Heart right ventricle (tissue), 16 donors: ENCODE measurements around the gene GNAL. TPM values are rescaled to one million over a fixed set of nuclear protein-coding genes. Genes with fewer than 3 reads are reported as not detected.
"Not testable (repeated sequence)": the region's sequence is repeated elsewhere in the genome, so short reads cannot be mapped to it uniquely, and the experiment has no call there.

Experiments used
- ATAC-seq, 8 donors: fragments of 200-7000 bp; cut with Tn5 transposase; one replicate each; pipeline ENCODE4 v1.9.1; 2020; ENCODE audit warnings: mild to moderate bottlenecking in 8 of 8, moderate library complexity in 8 of 8, moderate number of reproducible peaks in 1 of 8
- DNase-seq, 2 donors: peaks; one replicate each; pipeline ENCODE4 v3.0.0-alpha.2; 2020
- H3K27ac ChIP-seq, 10 donors: fragments of 200-600 bp; sonication (generic) in 2 of 10; one replicate each; pipeline versions ENCODE4 v1.5.0 to v1.8.0; 2020 to 2022; ENCODE audit warnings: mild to moderate bottlenecking in 3 of 10
- H3K27me3 ChIP-seq, 7 donors: fragments of 200-600 bp; one replicate each; pipeline ENCODE4 v1.8.0; 2021 to 2022; ENCODE audit warnings: mild to moderate bottlenecking in 2 of 7
- H3K36me3 ChIP-seq, 9 donors: fragments of 200-600 bp; sonication (generic) in 1 of 9; one replicate each; pipeline versions ENCODE4 v1.5.0 to v1.8.0; 2020 to 2022; ENCODE audit warnings: mild to moderate bottlenecking in 2 of 9
- H3K4me1 ChIP-seq, 9 donors: fragments of 200-600 bp; sonication (generic) in 1 of 9; one replicate each; pipeline versions ENCODE4 v1.5.0 to v1.8.0; 2020 to 2022; ENCODE audit warnings: mild to moderate bottlenecking in 4 of 9
- H3K4me3 ChIP-seq, 10 donors: fragments of 200-600 bp; sonication (generic) in 2 of 10; one replicate each; pipeline versions ENCODE4 v1.5.0 to v1.8.0; 2020 to 2022; ENCODE audit warnings: mild to moderate bottlenecking in 7 of 10, moderate library complexity in 2 of 10
- H3K9me3 ChIP-seq, 11 donors: fragments of 200-600 bp in 10 of 11; sonication (generic) in 2 of 11; one replicate each; pipeline versions ENCODE4 v1.5.0 to v1.8.0; 2013 to 2022; ENCODE audit warnings: mild to moderate bottlenecking in 2 of 11, control low read depth in 1 of 11, moderate library complexity in 1 of 11
- WGBS, 2 donors: extraction: QIAGEN DNeasy Blood & Tissue Kit; methylation state at CpG; one replicate each; pipeline ENCODE4 v1.1.7; 2013; ENCODE audit warnings: inconsistent platforms in 1 of 2; 5-methylcytosine and 5-hydroxymethylcytosine counted together
- intact Hi-C, 10 donors: fragments of 100-400 bp; cut with DNase I; formaldehyde crosslinking; loops; one replicate each; pipeline versions ENCODE4 v1.11.1 to v1.14.2; 2022
- polyA plus RNA-seq, 2 donors: library from polyadenylated mRNA; stranded (reverse); fragments of 200-250 nt; gene quantifications; one replicate each; pipeline ENCODE4 v1.2.3, GENCODE V29; 2013
- total RNA-seq, 10 donors: library from RNA; stranded (reverse); fragmentation: NEBNext Ultra II Directional in 3 of 10; extraction: Animal tissue kit (Norgen Biotek cat#: 25700) in 3 of 10; gene quantifications; one replicate each; pipeline versions ENCODE4 v1.2.1 to v1.2.4, GENCODE V29; 2021 to 2023
- TF ChIP-seq, protein P1 (sequence below), 9 donors: fragments of 200-600 bp; sonication (generic) in 2 of 9; IDR thresholded peaks; one replicate each; pipeline versions ENCODE4 v1.5.0 to v1.8.0; 2021 to 2022; ENCODE audit warnings: antibody characterized with exemption in 9 of 9, mild to moderate bottlenecking in 5 of 9, moderate library complexity in 1 of 9
- donor health status: Arrhythmogenic right ventricular cardiomyopathy.
- donor health status: ischemic (EF 13 %, LVEDD 7.1; RV severe dilation, severe dysfunction).
- donor health status: healthy with polysubstance abuse.
- donor health status: DM: no; HTN: yes; CAD: no.
- donor health status: DM: no; HTN: no; CAD: no.
- donor health status: ischemic (EF 25% LVEDD 6.9; RV normal size, moderate dysfunction).
- donor health status: ischemic (EF 25% LVEDD 5.7; RV mildly dilated, moderate dysfunction).
- donor health status: healthy.
- donor health status: DM: yes; HTN: yes; CAD: no.
- donor health status: Ischemic cardiomyopathy.
- donor health status: ischemic (EF 35%, LVEDD 5.7; RV mildly dilated, moderate dysfunction).
- donor health status: nonischemic (EF 11% LVEDD 7.7; RV severe dilation, severe dysfunction).
- donor health status: DM: yes; HTN: yes; CAD: no.
- donor health status: PGD.
- donor health status: ischemic (EF 29% LVEDD 5.4; RV normal size, mild dysfunction).
- donor health status: nonischemic (EF 23%, LVEDD 6.1; RV moderate dilation, normal function).

The GNAL gene
- total and polyA plus RNA-seq, 12 donors = 0.42 to 6.9 (median 1.6) TPM

DNA sequence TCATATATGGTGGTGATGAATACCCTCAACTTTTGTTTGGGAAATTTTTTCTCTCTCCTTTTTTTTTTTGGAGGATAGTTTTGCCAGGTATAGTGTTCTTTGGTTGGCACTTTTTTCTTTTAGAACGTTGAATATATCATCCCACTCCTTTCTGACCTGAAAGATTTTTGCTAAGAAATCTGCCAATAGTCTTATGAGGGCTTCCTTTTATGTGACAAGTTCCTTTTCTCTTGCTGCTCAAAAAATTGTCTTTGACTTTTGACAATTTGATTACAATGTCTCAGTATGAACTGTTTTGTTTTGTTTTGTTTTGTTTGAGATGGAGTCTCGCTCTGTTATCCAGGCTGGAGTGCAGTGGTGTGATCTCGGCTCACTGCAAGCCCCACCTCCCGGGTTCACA is 21.5 kb downstream of the GNAL start:
- Histone ChIP-seq H3K4me3 (no peak overlapping the region), H3K27me3 (peaks cover 0 to 4% (median 0%) of the 10 kb centered on the region in 7 donors), H3K4me1 (no peaks in the 10 kb centered on the region), H3K36me3 (no peaks in the 10 kb centered on the region), H3K9me3 (peaks cover 0 to 26% (median 3%) of the 10 kb centered on the region in 11 donors), H3K27ac (no peak overlapping the region)
- intact Hi-C loops = no loop called here
- no peak for ATAC-seq
- TF ChIP-seq, protein P1, sequence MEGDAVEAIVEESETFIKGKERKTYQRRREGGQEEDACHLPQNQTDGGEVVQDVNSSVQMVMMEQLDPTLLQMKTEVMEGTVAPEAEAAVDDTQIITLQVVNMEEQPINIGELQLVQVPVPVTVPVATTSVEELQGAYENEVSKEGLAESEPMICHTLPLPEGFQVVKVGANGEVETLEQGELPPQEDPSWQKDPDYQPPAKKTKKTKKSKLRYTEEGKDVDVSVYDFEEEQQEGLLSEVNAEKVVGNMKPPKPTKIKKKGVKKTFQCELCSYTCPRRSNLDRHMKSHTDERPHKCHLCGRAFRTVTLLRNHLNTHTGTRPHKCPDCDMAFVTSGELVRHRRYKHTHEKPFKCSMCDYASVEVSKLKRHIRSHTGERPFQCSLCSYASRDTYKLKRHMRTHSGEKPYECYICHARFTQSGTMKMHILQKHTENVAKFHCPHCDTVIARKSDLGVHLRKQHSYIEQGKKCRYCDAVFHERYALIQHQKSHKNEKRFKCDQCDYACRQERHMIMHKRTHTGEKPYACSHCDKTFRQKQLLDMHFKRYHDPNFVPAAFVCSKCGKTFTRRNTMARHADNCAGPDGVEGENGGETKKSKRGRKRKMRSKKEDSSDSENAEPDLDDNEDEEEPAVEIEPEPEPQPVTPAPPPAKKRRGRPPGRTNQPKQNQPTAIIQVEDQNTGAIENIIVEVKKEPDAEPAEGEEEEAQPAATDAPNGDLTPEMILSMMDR (IDR thresholded peaks at IDR 0.05) = no peak
- WGBS, 2 donors = 78 to 87% methylated on average over 4 of the region's 4 CpGs
- DNase-seq = no peak

DNA sequence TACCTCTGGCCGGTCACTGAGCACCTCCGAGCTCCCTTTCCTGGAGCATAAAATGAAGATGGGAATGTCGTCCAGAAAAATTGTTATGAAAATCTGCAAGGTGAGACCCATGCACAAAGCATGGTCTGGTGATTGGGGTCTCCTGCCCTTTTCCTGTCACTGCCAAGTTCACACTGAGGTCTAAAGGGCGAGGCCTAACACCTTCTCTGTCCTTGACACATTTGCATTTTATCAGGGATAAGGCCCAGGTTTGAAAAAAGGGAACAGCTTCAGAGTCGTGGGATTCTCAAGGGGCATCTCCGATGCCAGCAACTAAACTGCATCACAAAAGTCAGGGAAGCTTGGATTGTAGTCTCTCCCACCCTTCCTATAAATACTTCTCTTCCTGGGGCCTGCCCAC is 24.7 kb downstream of the GNAL start:
- no peak for ATAC-seq
- intact Hi-C loops = no loop called here
- WGBS, 2 donors = 66 to 71% methylated on average over 6 of the region's 6 CpGs

DNA sequence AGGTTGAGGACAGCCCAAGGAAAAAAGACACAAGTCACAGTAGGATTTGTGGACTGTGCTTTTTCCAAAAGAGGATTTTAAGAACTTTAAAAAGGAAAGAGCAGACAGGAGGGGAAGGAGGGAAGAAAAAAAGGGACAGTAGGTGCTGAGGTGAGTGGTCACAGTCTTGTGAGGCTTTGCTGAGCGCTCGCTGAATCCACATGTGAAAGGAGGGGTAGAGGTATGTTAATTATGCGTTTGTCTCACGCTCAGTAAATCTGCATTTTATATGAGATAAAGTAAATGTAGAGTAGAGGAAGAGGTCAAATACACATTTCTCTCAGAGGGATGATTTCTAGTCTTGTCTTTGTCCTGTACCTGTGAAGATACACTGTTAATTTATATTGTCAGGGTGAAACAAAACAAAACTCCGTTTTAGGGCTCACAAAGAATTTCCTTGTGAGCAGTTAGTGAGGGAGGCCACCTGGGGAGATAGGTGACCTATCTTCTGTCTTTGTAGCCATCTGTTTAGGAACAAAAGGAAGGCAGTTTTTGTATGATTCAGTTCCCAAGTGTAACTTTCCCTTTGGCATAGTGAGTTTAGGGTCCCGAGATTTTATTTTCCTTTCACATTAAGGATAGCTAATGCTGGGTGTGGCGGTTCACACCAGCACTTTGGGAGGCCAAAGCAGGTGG is 25.3 kb downstream of the GNAL start:
- intact Hi-C loops = no loop called here
- Histone ChIP-seq H3K9me3 (peaks cover 0 to 17% (median 0%) of the 10 kb centered on the region in 11 donors), H3K27me3 (peaks cover 0 to 8% (median 0%) of the 10 kb centered on the region in 7 donors), H3K36me3 (no peaks in the 10 kb centered on the region), H3K27ac (no peak overlapping the region), H3K4me1 (no peaks in the 10 kb centered on the region), H3K4me3 (no peak overlapping the region)
- no peak for ATAC-seq
- 65 to 66% methylated on average over 7 of the region's 7 CpGs for WGBS, 2 donors
- no peak for DNase-seq
- TF ChIP-seq, protein P1 (IDR thresholded peaks at IDR 0.05) = no peak

More for the DNA sequence above, 24.7 kb downstream of the GNAL start:
- Histone ChIP-seq H3K27me3 (peaks cover 0 to 6% (median 0%) of the 10 kb centered on the region in 7 donors), H3K36me3 (no peaks in the 10 kb centered on the region), H3K4me1 (no peaks in the 10 kb centered on the region), H3K4me3 (no peak overlapping the region), H3K9me3 (peaks cover 0 to 24% (median 3%) of the 10 kb centered on the region in 11 donors), H3K27ac (no peak overlapping the region)
- no peak for DNase-seq
- TF ChIP-seq, protein P1 (IDR thresholded peaks at IDR 0.05) = no peak

DNA sequence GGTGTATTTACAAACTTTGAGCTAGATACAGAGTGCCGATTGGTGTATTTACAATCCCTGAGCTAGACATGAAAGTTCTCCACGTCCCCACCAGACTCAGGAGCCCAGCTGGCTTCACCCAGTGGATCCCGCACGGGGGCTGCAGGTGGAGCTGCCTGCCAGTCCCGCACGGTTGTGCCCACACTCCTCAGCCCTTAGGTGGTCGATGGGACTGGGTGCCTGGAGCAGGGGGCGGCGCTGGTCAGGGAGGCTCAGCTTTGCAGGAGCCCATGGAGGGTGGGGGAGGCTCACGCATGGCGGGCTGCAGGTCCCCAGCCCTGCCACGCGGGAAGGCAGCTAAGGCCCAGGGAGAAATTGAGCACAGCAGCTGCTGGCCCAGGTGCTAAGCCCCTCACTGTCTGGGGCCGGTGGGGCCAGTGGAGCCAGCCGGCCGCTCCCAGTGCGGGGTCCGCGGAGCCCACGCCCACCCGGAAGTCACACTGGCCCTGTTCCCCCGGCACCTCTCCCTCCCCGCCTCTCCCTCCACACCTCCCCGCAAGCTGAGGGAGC is 27.8 kb downstream of the GNAL start:
- H3K9me3 ChIP-seq, H3K36me3 ChIP-seq, intact Hi-C loops, H3K4me1 ChIP-seq, H3K27ac ChIP-seq, H3K4me3 ChIP-seq, DNase-seq, ATAC-seq: not testable (repeated sequence)
- WGBS, 2 donors = 94 to 95% methylated on average over 21 to 24 of the region's 24 CpGs
- H3K27me3 ChIP-seq = peaks cover 0 to 11% (median 0%) of the 10 kb centered on the region in 7 donors

DNA sequence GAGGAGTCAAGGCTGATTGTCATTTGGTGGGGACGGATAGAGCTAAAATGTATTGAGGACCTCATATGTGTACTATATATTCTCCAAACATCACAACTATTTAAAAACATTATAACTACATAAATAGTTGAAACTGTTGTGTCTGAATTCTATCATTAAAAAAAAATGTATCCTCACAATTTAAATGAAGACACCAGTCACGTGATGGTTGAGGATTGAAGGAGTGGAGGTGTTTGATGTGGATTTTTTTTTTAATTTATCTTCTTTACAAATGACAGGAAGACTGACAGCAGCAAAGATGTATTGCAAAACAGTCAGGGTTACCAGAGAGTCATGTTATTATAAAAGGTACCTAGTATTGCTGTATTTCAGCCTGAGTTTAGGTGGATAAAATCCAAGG is 30.0 kb downstream of the GNAL start:
- no peak for DNase-seq
- Histone ChIP-seq H3K4me1 (no peaks in the 10 kb centered on the region), H3K4me3 (no peak overlapping the region), H3K9me3 (no peaks in the 10 kb centered on the region), H3K36me3 (no peaks in the 10 kb centered on the region), H3K27ac (no peak overlapping the region), H3K27me3 (peaks cover 0 to 11% (median 0%) of the 10 kb centered on the region in 7 donors)
- TF ChIP-seq, protein P1 (IDR thresholded peaks at IDR 0.05) = no peak
- ATAC-seq = no peak
- intact Hi-C loops = no loop called here
- 78% methylated on average over 2 of the region's 2 CpGs for WGBS, 2 donors
